GM12801 (cell line): ENCODE results near the gene GPC6.

Source experiments
- TF ChIP-seq, protein P1 (sequence below): IDR thresholded peaks from one replicate; pipeline ENCODE4 v1.5.1; 2011; ENCODE audit warnings: control low read depth; ENCODE audit not compliant: insufficient read length; ENCODE audit errors: extremely low read depth

Gene GPC6

DNA sequence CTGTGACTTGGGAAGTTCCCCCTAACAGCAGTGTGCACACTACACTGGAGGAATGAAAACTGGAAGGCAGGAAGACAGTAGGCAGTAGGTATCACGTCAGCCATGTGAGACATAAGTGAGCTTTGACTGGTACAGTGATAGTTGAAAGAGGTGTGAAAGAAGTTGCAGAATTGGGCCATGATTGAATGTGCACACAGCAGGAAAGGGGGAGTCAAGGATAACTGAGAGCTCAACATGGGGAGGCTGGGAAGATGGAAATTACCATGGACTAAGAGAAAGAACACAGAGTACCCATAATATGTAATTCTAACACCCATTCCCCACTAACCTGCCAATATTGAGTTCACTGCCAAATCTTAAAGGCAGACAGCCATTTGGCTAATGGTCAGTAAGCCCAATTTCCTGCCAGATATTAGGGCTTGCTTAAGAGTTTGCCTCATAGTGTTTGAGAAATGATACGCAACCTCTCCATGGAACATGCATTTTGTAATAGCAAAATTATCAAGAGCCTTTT, 931.2 kb downstream of the GPC6 start:
- TF ChIP-seq, protein P1, sequence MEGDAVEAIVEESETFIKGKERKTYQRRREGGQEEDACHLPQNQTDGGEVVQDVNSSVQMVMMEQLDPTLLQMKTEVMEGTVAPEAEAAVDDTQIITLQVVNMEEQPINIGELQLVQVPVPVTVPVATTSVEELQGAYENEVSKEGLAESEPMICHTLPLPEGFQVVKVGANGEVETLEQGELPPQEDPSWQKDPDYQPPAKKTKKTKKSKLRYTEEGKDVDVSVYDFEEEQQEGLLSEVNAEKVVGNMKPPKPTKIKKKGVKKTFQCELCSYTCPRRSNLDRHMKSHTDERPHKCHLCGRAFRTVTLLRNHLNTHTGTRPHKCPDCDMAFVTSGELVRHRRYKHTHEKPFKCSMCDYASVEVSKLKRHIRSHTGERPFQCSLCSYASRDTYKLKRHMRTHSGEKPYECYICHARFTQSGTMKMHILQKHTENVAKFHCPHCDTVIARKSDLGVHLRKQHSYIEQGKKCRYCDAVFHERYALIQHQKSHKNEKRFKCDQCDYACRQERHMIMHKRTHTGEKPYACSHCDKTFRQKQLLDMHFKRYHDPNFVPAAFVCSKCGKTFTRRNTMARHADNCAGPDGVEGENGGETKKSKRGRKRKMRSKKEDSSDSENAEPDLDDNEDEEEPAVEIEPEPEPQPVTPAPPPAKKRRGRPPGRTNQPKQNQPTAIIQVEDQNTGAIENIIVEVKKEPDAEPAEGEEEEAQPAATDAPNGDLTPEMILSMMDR = no peak

DNA sequence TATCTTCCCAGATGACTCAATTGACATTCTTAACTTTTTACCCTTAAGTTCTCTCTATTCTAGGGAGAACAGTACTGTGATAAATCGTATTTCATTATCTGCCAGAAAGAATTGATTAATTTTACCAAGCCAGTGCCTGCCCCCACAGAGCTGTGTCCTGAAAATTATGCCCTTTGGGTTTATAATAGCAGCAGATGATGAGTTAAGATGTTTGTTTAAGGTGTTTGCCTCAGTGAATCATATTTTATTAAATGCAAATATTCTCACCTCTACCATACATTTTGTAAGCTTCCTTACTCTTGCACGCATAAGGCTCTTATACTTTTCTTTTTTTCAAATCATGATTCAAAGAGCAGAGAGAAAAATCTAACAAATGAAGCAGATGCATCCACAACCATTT, 934.3 kb downstream of the GPC6 start:
- TF ChIP-seq, protein P1 = no peak

DNA sequence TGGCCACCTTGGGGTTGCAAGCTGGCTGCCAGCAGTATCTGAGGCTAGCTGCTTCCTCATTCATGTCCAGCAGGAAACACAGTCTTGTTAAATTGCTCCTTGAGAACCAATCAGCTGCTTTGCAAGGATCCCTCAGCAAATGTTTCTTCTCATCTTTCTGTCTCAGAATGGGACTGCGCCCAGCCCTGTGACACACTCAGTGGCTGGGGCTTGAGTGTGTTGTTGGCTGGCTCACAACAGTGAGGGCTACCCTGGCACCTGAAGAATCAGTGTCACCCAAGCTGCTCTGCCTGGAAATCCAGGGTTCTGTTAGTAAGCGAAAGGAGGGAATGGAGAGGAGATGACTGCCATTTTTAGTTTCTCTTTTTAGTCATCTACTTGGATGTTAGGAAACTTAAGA, 935.7 kb downstream of the GPC6 start:
- TF ChIP-seq, protein P1 = no peak

DNA sequence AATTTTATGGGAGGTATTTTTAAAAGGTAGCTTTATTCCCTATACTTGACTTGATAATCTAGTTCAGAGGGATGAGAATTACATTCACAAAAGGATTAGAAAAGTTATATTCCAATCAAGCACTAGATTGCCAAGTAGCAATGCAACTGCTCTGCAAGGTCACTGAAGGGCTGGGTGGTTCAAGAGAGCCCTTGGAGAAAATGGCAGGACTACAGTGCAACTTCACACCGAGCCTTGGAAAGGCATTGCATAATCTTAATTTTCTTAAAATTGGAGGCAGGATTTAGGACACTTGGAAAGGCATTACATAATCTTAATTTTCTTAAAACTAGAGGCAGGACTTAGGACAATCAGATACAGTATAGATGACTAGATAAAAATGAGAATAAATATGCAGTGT, 936.9 kb downstream of the GPC6 start:
- TF ChIP-seq, protein P1 = no peak

DNA sequence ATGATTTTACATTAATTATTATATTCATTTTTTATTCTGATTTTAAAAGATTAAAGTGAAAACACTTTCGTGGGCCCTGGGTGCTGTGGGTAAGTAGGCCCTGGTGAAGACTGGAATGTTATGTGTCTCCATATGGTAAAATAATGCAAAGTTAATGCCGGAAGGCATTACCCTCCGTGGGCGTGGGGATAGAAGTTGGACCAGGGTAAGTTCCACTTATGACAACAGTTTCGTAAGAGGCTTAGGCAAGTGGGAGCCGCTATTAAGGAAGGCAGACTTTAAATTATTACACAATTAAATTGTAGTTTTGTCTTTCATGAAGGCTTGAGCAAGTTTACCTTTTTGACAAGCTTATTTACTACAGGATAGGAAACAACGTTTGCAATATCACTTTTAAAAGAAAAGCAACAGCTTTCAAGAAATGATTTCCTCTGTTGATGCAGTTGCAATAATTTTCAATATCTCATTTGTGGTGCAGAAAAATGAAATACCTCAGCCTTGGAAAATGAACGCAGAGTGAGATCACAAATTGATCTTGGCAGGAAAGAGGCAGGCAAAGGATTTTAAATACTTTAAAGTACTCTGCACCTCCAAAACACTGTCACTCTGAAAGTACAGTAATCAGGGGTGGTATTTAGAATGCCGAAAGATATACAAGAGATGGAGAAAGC, 942.3 kb downstream of the GPC6 start:
- TF ChIP-seq, protein P1 = no peak

DNA sequence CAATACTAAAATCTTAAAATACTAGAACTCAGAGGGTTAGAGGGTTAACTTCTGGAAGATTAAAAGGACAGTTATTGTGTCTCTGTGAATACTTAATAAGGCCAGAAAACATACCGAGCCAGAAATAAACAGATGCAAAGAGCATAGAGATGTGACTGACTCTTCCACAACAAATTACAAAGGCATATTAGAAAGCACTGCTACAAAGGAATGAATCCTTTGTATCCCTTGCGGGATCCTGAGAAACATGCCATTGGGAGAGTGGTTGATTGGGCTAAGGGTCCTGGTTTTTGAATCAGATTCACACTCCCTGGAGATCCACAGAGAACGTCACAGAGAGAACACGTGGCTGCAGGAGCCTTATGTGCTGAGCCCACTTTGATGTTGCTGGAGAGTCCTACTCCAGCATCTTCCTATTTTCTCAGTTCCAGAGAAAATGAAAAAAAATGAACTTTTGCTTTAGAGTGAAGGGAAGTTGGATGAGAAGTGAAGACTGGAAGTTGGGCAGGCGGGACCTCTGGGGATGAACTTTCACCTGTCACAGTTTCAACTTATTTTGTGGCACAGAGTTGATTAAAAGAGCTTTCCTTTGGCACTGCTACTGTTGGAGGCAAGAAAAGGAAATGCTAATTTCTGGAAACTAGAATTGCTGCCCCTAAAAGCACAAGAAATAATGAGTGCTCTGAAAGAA, 943.0 kb downstream of the GPC6 start:
- TF ChIP-seq, protein P1 = no peak

DNA sequence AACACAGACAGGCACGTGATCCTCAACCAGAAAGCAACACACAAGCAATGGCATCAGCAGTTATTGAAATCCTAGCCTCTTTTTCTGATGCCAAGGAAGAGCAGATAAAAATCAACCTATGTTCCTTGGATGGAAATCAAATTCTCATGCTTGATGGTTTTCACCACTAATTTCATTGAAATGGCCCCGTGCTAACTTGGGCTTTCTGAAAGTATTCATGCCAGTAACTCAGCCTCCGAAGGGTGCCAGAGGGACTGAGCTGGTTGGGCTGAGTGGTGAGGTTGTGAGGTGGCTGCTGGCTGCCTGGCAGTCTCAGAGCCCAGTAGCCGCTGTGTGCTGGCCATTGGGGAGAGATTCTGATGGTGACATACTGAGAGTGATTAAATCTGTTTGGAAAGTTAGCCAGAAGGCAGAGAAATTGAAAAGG, 943.6 kb downstream of the GPC6 start:
- TF ChIP-seq, protein P1 = no peak
